DMS153 (cell line): ENCODE measurements around the gene NEDD1.

Experiments used
- DNase-seq: peaks from one replicate; lab custom pipeline; 2025; lab: John Stamatoyannopoulos, UW

NEDD1 gene

DNA sequence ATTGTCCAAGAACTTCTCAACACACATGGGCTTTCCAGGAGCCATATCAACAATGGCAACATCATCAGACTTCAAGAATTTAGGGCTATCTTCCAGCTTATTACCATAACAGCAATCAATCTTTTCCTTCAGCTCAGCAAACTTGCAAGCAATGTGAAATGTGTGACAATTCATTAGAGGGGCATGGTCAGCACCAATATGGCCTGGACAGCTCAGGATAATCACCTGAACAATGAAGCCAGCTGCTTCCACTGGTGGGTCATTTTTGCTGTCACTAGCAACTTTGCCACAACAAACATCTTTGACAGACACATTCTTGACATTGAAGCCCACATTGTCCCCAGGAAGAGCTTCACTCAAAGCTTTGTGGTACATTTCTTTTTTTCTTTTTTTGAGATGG lies 5.9 kb upstream of the NEDD1 start:
- DNase-seq: no peak

DNA sequence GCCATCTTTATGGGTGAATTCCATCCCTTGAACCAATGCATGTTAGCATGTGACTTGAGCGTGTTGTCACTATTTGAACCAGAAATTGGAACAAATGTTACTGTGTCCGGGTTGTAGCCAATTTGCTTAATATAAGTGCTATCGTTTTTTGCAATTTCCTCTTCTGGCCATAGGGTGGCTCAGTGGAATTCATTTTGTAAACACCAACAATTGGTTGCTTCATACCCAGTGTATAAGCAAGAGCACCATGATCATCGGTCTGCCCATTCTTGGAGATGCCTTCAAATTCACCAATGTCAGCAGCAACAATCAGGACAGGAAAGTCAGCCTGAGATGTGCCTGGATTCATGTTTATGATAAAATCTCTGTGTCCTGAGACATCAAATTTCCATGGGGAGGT lies 5.0 kb upstream of the NEDD1 start:
- DNase-seq: no peak

DNA sequence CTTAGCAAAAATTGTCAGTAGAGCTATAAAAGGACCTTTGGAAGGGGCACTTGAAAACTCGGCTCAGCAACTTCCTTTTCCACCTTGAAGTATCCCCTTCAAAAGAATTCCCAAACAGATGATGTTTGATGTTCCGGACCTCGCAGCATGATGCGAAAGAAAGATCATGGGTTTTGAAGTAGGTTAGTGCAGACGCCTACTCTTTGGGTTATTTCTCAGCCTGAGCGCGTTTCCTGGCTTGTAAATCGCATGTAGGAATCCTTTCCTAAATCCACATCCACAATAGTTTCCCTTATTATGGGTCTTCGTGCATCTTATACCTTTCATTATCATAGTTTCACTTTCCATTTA lies 584 bp upstream of the NEDD1 start:
- no peak for DNase-seq

DNA sequence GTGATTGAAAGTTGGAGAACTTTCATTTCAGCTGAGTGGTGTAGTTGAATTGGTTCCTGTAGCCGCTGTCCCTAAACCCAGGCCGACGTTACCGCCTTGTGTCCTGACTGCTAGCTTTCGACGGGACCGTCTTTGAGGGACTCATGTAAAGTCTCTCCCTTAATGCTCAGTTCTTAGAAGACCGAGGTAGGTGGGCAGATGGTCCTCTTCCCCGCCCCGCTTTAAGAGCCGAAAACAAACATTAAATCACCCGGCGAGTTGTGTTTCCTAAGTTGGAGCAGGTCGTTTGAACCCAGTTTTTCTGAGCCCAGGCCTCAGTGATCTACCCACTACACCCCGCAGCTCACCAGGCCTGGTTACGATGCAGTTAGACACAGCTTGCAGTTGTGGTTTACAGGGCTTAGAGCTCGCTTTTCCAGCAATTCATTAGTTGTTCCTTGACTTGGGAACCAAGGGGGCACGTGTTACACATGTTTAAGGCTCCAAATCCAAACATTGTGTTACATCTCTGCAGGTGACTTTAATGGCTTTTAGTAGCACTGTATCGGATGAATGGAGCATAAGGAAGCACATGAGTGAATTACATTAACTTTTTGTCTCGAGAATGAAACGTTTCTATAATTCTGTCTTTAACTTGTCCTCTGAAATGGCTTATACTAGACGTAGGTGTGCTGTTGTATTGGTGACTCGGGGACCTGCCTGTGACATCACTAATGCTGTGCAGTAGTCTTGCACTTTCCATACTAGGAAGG lies 790 bp downstream of the NEDD1 start:
- no peak for DNase-seq

DNA sequence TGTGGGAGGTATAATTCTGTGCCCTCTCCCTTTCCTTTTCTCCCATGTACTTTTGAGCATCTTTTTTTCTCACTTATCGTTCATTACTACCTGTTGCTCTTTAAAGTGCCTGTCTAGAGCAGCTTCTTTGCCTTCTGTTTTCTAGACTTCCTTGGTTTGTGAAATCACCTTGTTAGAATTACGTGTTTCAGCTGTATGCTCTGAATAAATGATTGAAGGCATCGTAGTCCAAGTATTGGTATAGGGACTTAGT lies 1.3 kb downstream of the NEDD1 start:
- DNase-seq: no peak

DNA sequence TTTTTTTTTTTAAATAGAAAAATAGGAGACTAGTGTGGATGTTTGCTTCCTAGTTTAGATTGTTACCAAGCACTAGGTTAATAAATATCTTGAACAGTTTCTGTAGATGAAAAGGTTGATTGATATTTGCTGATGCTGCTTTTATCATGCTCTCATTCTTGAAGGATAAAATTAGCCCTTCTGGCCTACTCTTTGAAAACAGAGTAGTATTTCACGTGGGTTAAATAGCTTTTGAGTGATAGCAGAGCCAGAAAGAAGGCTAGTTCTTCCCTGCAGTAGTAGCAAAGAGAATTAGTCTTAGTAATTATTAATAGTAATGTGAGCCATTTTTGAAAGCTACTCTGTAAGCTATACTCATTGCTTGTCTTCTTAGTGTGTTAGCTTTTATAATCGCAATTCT lies 5.2 kb downstream of the NEDD1 start:
- no peak for DNase-seq

DNA sequence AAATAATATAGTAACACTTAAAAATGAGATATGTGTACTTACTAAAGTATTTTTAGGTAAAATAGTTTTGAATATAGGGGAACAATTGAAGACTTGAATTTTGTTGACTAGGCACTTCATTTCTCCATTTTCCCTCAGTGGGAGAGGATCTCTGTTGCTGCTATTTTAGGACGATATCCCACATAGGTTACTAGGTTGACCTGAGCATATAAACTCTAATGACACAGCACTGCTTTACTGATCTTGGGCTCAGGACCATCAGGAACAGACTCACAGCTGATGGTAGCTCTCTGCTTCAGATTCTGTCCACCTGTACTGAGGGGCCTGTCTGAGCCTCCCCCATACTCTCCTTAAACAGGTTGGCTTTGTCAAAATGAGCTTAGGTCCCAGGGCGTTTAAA lies 5.9 kb downstream of the NEDD1 start:
- no peak for DNase-seq

DNA sequence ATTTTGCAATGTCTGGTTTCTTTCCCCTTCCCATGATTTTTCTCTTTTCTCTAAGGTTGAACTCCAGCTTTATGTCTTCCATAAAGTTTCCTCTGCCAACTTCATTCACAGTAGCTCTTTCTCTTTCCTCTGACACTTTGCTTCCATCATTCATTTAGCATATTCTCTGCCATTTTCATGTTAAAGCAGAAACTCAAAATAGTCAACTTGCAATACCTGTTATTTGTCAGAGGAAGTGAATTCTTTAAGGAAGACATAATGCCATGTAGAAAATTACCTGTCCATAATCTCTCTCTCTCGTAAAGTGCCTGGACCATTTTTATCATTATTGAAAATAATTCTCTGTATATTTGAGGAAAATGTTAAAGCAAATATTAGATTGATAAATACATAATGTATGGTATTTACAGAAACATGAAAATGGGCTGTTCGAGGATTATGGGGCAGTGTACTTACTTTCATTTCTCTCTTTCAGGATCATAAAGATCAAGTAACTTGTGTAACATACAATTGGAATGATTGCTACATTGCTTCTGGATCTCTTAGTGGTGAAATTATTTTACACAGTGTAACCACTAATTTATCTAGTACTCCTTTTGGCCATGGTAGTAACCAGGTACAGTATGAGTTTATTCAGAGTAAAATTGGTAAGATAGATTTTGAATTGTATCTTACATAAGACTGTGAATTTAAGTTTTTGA lies 12.6 kb downstream of the NEDD1 start:
- no peak for DNase-seq

DNA sequence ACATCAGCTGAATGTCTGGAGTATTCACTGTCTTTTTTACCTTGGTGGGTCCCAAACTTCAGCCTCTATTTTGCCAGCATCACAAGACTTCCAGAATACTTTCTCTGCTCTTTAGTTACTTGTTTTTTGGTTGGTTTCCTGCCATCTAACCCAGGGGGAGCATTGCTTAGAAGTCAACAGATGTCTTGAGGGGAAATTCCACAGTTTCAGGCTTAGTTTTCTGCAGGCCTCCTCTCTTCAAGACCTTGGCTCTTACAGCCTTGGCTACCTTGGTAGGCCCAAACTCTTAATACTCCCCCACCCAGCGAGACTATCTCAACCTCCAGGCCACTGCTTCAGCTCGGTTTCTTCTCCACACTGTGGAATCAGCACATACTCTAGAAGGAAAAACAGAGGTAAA lies 41.7 kb downstream of the NEDD1 start:
- no peak for DNase-seq

DNA sequence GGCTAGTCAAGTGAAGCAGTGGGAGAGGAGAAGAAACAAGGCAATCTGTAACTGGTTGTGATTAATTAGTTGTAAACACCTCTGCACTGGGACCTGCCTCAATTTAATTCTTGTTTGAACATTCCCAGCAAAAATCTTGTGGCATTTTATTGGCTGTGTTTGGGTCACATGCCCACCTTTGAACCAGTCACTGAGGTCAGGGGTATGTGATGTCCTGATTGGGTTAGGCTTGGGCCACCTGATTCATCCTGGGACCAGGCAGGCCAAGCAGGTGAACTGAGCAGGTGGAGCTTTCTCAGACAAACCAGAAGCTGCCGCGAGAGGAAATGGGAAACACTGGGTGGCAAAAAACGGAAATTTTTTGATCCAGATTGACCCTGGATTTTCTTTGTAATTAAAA lies 72.5 kb downstream of the NEDD1 start:
- no peak for DNase-seq

DNA sequence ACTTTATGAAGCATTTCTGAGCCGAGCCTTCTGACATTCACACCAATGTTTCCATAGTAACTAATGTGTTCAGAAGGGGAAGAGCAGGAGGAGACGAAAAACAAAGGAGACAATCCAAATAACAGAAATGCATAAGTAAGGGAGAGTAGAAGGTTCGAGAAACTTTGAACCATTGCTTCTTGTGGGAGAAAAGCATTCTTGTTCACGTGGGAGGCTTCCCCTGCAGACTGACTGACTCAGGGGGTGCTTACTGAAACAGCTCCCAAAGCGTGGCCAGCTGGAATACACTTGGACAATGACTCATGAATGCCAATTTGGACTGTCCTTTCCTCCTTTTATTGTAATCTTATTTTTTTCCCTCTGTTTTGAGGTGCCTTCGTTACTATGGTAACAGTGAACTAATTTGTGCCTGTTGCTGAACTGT lies 73.9 kb downstream of the NEDD1 start:
- no peak for DNase-seq

DNA sequence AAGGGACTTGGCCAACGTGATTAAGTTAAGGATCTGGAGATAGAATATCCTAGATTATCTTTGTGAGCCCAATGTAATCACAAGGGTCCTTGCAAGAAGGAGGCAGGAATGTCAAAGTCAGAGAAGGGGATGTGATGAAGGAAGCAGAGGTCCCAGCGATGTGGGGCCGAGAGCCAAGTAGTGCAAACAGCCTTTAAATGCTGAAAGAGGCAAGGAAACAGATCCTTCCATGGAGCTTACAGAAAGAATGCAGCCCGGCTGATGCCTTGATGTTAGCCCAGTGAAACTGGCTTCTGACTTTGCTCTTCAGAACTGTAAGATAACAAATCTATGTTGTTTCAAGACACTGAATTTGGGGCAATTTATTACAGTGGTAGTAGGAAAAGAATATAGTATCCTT lies 74.9 kb downstream of the NEDD1 start:
- no peak for DNase-seq

DNA sequence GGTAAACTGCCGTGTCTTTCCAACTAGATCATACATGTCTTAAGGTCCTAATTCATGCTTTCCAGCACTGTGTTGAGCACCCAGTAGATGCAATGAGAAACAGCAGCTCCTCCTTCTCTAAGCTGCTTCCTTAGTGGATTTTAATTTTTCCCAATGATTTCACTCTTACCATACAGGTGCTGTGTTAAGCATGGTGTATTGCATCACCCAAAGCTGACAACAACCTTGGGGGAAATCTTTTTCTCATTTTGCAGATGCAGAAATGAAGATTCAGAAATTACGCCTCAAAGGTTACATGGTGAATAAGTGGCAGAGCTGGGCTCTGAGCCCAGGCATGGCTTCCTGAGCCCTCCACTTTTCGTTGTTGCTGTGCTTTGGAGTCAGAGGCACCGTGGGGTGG lies 75.6 kb downstream of the NEDD1 start:
- no peak for DNase-seq

DNA sequence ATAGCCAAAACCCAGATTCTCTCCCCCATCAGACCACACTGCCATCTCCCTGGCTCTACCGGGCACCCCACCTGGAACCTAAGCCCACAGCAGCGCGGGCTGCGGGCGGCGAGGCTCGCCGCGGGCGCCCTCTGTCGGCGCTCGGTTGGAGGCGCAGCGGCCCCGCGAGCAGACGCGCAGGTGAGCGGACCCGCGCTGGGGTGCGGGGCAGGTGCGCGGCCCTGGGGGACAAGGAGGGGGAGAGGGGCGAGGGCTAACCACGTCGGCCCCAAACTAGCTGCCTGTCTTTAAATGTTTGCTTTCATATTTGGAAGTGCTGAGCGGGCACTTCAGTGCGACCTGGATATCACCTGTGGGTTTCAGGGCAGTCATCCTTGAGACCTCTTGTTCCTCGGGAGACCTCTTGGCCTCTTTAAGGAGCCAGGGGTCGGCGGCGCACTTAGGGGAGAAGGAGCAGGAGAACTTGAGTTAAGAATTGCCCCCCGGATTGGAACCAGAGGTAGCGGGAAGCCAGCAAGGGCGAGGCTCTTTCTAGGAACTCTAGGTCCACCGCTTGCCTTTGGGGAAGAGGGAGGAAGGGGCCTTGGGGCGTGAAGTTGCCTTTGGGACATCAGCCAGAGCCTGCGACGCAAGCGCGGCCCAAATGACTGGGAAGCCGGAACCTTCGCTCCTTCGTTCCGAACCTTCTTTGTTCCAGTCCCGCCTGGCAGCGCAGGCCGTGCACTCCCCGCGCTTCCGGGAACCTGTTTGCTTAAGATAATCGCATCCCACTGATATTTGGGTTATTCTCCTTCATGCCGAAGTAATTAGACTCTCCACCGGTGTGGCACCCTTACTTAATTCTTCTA lies 78.7 kb downstream of the NEDD1 start:
- DNase-seq: peak; percentile 44

DNA sequence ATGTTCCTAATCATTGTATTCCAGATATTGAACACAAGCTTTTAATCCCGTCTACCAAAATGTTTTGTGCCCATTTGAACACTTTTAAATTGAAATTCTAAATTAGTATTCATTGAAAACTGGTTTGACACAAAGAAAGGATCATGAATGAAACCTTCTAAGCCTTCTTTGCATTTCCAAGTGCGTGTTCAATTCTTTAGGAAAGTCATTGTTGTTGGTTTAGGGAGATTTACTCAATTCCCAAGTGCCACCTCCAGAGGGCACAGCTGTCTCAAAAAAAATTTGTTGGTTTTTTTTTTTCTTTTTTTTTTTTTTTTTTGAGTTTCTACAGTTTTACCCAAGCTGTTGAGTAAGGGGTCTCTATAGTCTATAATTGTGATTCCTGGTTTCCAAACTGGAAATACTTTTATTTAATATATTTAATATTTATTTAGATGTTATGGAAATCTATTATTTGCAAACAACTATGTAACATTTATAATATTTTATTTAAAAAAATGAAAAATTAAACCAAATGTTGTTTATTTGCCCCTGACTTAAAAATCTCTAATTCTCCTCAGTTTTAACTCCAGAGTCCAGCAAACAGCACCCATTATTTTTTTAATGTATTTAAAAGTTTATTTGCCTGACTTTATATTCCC lies 79.9 kb downstream of the NEDD1 start:
- peak; percentile 47 for DNase-seq

DNA sequence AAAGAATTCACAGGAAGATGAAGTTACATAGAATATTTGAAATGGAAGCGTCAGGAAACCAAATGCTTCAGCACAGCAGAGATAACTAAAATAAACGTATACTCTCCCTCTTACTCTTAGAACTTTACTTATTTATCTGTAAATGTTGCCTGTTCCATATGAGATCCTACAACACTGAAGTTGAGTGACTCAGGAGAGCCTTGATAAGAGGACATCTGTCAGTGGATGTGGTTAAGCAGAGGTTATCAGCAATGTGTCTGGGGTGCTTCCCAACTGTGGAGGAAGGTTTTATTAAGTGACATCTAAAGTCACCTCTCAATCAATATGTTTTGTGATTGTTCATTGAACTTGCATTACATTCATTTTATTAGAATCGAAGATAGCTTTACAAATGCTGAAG lies 81.9 kb downstream of the NEDD1 start:
- DNase-seq: no peak

DNA sequence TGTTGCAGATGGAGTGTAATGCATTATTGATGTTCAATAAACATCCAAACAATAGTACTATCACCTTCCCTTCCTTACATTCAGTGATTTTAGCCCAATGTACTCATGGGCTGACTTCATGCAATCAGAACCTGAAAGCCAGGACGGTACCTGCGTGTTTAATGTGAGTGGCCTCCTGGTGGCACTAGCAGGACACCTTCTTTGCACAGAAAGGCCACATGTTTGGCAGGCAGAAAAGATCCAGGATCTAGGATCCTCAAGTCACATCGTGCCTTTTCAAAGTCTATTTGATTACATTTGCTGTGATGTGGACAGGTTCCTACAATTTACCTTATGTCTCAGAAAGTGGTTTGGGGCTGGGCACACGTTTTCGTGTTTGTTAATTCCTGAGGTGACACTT lies 82.9 kb downstream of the NEDD1 start:
- peak; percentile 38 for DNase-seq

DNA sequence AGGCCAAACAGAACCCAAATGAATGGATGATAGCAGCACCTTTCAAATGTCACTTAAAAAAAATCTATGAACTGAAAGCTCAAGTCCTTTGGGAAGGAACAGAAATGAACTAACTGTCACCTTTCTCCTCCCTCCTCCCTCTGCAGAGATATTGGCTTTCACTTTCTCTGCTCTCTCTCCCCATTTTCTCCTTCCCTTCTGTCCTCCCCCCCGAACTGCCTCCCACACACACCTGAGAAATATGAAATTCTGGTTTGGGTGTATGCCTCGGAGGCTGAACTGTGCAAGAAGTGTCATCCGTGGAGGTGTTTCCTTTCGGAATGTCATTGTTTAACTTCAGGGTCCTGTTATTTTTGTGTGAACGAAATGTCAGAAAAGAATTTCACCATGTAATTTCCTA lies 87.8 kb downstream of the NEDD1 start:
- DNase-seq: no peak

DNA sequence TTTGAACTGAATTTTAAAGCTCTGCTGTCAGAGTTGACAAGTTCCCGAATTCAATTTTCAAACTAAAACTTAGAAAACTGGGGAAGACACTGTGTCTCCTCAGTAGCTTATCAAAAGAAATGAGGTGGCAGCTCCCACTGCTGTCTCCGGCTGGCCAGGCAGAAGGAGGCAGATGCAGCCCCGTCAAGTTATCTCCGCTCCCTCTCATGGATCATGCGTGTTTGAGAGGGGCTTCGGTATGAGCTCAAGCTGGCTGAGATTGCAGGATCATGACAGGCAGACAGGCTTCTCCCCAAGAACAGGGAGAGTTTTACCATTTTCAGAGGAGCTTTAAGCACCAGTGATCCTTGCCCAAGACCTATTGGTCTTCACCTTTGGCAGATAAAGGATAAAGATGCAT lies 88.8 kb downstream of the NEDD1 start:
- DNase-seq: no peak

DNA sequence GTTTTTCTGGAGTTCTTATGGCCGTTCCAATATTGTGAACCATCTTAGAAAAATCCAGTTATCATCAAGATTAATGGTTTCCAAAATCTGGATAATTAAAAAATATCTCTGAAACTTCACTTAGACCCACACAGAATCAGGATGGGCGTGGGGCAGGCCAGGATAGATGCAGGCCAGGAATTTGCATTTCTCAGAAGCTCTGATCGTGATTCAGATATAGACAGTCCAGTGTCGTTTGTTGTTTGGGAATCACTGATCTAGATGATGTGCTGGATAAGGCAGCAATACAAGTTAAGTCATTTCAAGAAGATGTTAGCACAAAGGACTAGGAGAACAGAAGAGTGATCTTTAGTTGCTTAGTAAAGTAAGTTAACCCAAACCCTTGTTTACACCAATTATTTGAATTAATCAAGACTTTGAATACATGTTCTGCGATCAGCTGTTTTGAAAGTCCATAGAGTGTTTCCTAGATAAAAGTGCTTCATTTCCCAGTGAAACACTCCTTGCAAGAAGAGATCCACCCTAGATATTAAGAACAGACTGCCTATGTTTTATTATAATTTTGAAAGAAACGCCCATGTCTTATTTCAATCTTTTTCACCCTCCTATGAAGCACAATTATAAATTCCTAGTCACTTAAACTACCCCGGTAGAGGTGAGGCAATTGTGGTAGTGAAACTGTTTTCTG lies 90.9 kb downstream of the NEDD1 start:
- no peak for DNase-seq

DNA sequence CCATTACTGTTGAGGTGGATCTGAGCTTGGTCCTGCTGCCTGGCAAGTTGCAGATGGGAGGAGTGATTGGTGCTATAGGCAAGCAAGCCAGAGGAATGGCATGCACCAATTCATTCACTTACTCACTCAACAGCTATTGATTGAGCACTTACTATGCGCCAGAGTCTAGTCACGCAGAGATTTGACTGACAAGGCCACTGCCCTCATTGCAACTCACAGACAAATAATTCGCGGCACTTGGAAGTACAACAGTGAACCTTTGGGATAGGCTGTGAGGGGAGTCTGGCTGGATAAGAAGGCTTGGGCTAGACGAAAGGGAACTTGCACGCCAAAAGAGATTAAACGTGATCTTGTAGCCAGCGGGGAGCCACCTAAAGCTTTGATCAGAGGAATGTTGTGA lies 96.2 kb downstream of the NEDD1 start:
- DNase-seq: no peak
